Skin of body (tissue), 2 donors: ENCODE data around the gene RANBP17. TPM values are rescaled to one million over a fixed set of nuclear protein-coding genes. Genes with fewer than 3 reads are reported as not detected.
"Not testable (repeated sequence)": the region's sequence is repeated elsewhere in the genome, so short reads cannot be mapped to it uniquely, and the experiment has no call there.

Experiments used
- DNase-seq: peaks from one replicate; lab custom pipeline; 2025; lab: John Stamatoyannopoulos, UW
- total RNA-seq: library from RNA; depleted of rRNA; stranded (reverse); fragments of >200 nt; gene quantifications from one replicate; pipeline ENCODE4 v1.2.3, GENCODE V29; 2014

Gene RANBP17
- total RNA-seq, 1 donor from 2014 or later: 28.8 TPM

GRCh38 chr5:170867825-170868224 lies 6.0 kb downstream of the RANBP17 start:
- no peak for DNase-seq

GRCh38 chr5:170870390-170870789 lies 8.6 kb downstream of the RANBP17 start:
- DNase-seq: not testable (repeated sequence)

GRCh38 chr5:170874017-170874416 lies 12.2 kb downstream of the RANBP17 start:
- no peak for DNase-seq

GRCh38 chr5:170875811-170876210 lies 14.0 kb downstream of the RANBP17 start:
- DNase-seq: no peak

DNA sequence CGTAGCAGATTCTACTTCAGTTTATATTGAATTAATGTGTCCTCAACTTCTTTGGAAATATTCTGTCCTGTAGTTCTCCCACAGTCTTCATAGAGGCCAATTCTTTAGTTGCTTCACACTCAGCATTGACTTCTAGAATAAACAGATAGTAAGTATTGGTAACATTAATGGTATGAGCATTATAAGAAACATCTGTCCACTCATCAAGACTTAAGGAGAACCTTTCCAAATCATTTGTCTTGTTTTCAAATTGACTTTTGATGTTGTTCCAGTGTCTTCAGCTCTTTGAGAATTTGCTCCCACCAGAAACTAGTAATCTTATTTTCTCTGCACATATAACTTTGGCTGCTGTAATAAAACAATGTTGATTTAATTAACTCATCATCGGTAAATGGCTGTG lies 18.3 kb downstream of the RANBP17 start:
- no peak for DNase-seq

GRCh38 chr5:170882345-170882744 lies 20.5 kb downstream of the RANBP17 start:
- DNase-seq: no peak

GRCh38 chr5:170885256-170885655 lies 23.4 kb downstream of the RANBP17 start:
- DNase-seq: no peak

- DNase-seq: no peak
Observed at GRCh38 chr5:170885809-170886208, 24.0 kb downstream of the RANBP17 start.

- no peak for DNase-seq
Observed at GRCh38 chr5:170886210-170886894, 24.5 kb downstream of the RANBP17 start.

GRCh38 chr5:170892196-170892595 lies 30.4 kb downstream of the RANBP17 start:
- no peak for DNase-seq

DNA sequence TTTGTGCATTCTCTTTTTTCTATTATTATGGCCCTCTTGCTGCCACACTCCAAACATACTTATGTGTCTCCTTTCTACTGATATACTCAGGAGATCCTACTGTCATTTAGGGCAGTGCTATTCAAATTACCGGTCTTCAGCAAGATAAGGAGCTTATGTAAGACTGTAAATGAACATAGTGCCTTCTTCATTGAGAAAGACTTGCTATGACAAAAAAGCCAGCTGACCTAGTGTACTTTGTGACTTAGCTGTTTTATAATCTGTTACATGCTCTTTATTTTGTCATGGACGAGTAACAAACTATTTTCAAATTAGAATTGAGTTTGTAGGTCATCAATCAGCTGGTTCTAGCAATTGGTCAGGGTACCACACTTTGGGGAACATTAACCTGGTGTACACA lies 32.8 kb downstream of the RANBP17 start:
- DNase-seq: no peak

GRCh38 chr5:170896779-170897178 lies 35.0 kb downstream of the RANBP17 start:
- no peak for DNase-seq

- DNase-seq: no peak
Observed at GRCh38 chr5:170903075-170903474, 41.3 kb downstream of the RANBP17 start.

DNA sequence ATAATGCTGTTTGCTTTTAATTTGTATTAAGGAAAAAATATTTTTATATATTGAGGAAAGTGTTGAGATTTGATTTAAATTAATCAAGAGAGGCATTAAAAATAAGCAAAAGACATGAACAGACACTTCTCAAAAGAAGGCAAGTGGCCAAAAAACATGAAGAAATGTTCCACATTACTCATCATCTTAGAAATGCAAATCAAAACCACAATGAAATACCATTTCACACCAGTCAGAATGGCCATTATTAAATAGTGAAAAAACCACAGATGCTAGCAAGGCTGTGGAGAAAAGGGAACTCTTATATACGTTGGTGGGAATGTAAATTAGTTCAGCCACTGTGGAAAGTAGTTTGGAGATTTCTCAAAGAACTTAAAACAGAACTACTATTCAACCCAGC lies 45.9 kb downstream of the RANBP17 start:
- DNase-seq: no peak

- no peak for DNase-seq
Observed at GRCh38 chr5:170913573-170913972, 51.8 kb downstream of the RANBP17 start.

DNA sequence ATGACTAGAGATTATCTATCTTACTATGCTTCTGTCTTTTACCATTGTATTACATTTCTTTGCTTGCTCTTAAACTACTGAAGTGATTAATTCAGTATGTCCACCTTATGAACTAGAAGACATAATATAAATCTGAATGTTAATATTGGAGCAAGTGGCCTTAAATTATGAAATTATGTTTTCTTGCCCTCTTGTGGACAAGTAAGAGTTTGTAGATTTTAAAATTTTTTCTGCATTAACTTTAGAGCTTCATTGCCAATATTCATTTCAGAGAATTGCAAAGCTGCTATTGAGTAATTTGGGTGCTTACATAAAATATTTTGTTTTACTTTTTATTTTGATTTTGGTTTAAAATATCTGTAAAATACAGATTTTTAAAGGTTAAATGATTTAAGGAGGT lies 55.3 kb downstream of the RANBP17 start:
- DNase-seq: no peak

DNA sequence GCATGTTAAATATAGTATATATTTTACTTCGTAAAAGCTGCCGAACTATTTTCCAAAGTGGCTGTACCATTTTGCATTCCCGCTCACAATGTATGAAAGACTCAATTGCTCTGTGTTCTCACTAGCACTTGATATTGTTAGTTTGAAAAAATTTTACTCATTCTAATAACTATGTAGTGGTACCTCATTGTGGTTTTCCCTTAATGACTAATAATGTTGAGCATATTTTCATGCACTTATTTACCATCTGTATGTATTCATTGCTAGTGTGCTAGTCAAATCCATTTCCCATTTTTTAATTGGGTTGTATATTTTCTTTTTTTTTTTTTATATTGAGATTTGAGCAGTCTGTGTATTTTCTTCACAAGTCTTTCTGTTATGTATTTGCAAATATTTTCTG lies 58.4 kb downstream of the RANBP17 start:
- DNase-seq: no peak

DNA sequence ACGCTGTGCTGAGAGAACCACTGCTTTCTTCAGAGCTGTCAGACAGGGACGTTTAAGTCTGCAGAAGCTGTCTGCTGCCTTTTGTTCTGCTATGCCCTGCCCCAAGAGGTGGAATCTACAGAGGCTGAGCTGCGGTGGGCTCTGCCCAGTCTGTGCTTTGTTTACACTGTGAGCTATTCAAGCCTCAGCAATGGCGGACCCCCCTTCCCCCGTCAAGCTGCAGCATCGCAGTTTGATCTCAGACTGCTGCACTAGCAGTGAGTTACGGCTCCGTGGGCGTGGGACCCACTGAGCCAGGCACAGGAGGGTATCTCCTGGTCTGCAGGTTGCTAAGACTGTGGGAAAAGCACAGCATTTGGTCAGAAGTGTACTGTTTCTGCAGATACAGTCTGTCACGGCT lies 60.5 kb downstream of the RANBP17 start:
- DNase-seq: not testable (repeated sequence)

GRCh38 chr5:170923910-170924620 lies 62.2 kb downstream of the RANBP17 start:
- no peak for DNase-seq

DNA sequence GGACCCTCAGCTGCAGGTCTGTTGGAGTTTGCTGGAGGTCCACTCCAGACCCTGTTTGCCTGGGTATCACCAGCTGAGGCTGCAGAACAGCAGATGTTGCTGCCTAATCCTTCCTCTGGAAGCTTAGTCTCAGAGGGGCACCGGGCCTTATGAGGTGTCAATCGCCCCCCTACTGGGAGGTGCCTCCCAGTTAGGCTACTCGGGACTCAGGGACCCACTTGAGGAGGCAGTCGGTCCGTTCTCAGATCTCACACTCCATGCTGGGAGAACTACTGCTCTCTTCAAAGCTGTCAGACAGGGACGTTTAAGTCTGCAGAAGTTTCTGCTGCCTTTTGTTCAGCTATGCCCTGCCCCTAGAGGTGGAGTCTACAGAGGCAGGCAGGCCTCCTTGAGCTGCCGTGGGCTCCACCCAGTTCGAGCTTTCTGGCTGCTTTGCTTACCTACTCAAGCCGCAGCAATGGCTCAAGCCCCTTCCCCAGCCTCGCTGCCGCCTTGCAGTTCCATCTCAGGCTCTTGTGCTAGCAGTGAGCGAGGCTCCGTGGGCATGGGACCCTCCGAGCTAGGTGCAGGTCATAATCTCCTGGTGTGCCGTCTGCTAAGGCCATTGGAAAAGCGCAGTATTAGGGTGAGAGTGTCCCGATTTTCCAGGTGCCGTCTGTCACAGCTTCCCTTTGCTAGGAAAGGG lies 73.9 kb downstream of the RANBP17 start:
- DNase-seq: not testable (repeated sequence)

GRCh38 chr5:170937072-170937471 lies 75.3 kb downstream of the RANBP17 start:
- no peak for DNase-seq

DNA sequence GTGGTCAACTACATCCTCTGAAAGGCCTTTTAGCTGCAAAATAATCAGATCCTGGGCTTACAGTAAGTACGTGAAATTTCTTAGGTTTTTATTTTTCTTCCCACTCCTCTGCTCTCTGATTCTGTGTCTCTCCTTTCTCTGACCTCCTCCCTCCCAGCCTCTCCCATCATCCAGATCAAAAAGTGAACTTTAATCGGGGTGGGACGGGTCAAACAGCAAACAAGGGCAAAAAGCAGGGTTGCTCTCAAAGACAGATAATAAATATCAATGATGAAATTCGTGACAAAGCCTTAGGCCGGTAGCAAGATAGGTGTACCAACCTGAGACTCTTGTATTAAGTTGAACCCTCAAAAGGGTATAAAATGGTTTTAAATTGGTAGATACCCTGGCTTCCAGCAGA lies 76.1 kb downstream of the RANBP17 start:
- DNase-seq: no peak

DNA sequence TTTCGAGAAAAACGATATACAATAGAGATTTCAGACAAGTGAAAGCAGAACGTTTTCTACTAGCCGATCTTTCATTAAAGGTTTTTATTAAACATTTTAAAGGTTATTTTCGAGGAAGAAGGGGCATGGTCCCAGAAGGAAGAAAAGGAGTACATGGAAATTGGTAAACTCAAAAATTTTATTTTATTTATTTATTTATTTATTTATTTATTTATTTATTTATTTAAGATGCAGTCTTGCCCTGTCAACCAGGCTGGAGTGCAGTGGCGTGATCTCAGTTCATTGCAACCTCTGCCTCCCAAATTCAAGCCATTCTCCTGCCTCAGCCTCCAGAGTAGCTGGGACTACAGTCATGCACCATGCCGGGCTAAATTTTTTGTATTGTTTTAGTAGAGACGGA lies 77.4 kb downstream of the RANBP17 start:
- DNase-seq: no peak
